Calu3 (cell line): ENCODE measurements around the gene ADAM11. TPM values are rescaled to one million over a fixed set of nuclear protein-coding genes. Genes with fewer than 3 reads are reported as not detected.

Source experiments
- BruUV-seq: library from RNA; stranded (reverse); fragments of 400-500 nt; replicated peaks from 2 replicates; lab custom pipeline; 2021; lab: Mats Ljungman, UMichigan
- CTCF ChIA-PET: fragments of 300-600 bp; sonication (Branson Sonifier 250); formaldehyde crosslinking; loops from one replicate; lab custom pipeline; 2022; ENCODE audit warnings: antibody characterized with exemption; lab: Charles Lee
- DNase-seq: peaks from one replicate; pipeline ENCODE4 v3.0.0; 2022
- H3K27ac Mint-ChIP-seq: one replicate; pipeline ENCODE4 v1.8.0; 2022; ENCODE audit warnings: mixed read lengths; ENCODE audit not compliant: unreplicated experiment
- H3K27me3 Mint-ChIP-seq: one replicate; pipeline ENCODE4 v1.8.0; 2022; ENCODE audit warnings: mixed read lengths; ENCODE audit not compliant: unreplicated experiment
- H3K36me3 Mint-ChIP-seq: one replicate; pipeline ENCODE4 v1.8.0; 2022; ENCODE audit warnings: mild to moderate bottlenecking, moderate library complexity, mixed read lengths; ENCODE audit not compliant: insufficient read depth, unreplicated experiment
- H3K4me1 Mint-ChIP-seq: one replicate; pipeline ENCODE4 v1.8.0; 2022; ENCODE audit warnings: mild to moderate bottlenecking, low read depth, mixed read lengths; ENCODE audit not compliant: unreplicated experiment
- H3K4me3 Mint-ChIP-seq: one replicate; pipeline ENCODE4 v1.8.0; 2022; ENCODE audit warnings: mild to moderate bottlenecking, low read depth, moderate library complexity, mixed read lengths; ENCODE audit not compliant: unreplicated experiment
- H3K9me3 Mint-ChIP-seq: one replicate; pipeline ENCODE4 v1.8.0; 2022; ENCODE audit warnings: low read depth, mixed read lengths; ENCODE audit not compliant: unreplicated experiment
- CTCF ChIP-seq: fragments of 200-600 bp; IDR thresholded peaks from one replicate; pipeline ENCODE4 v1.8.0; 2022; ENCODE audit warnings: antibody characterized with exemption; ENCODE audit not compliant: unreplicated experiment
- intact Hi-C: fragments of 100-400 bp; cut with micrococcal nuclease; formaldehyde crosslinking; loops from one replicate; pipeline ENCODE4 v1.10.0; 2022; ENCODE audit not compliant: unreplicated experiment
- total RNA-seq: library from RNA; stranded (reverse); gene quantifications from 2 replicates; pipeline ENCODE4 v1.2.3, GENCODE V29; 2022

ADAM11 gene
- total RNA-seq, 1 experiment from 2014 or later, result 0.57 TPM

DNA sequence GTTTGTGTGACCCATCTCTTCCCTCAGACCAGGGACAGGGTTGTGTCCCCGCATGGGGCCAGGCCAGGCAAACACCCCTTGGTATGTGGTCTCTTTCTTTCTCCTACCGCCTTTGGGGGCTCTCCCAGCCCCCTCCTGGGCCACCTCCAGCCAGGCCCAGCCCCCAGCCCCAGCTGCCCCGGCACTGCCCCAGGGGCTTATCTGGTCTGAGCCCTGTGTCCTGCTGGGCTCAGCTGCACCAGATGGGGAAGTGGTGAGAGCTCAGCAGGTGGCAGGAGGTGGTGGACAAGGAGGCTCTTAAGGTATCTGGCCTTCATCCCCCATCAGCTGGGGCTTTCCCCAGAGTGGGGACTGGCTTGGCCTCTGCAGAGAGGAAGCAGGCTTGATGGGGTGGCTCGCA, 8.7 kb downstream of the ADAM11 start:
- Mint-ChIP-seq H3K27ac (no peak overlapping the region), H3K36me3 (no peaks in the 10 kb centered on the region)
- CTCF ChIA-PET, result no interaction called here

GRCh38 chr17:44768505-44769142, 9.8 kb downstream of the ADAM11 start:
- H3K9me3 Mint-ChIP-seq, result no peaks in the 10 kb centered on the region
- peaks cover 66% of the 10 kb centered on the region for H3K27me3 Mint-ChIP-seq
- intact Hi-C loops, result no loop called here
- CTCF ChIA-PET, result no interaction called here
- BruUV-seq, result no TSS peak
- peaks cover under 1% of the 10 kb centered on the region for H3K36me3 Mint-ChIP-seq
- no peak for DNase-seq
- H3K4me3 Mint-ChIP-seq, result no peak overlapping the region
- H3K27ac Mint-ChIP-seq, result no peak overlapping the region
- TF ChIP-seq CTCF, result no peak
- H3K4me1 Mint-ChIP-seq, result no peaks in the 10 kb centered on the region

More for the DNA sequence above, 8.7 kb downstream of the ADAM11 start:
- BruUV-seq, result no TSS peak
- Mint-ChIP-seq H3K4me3 (no peak overlapping the region), H3K4me1 (no peaks in the 10 kb centered on the region), H3K9me3 (no peaks in the 10 kb centered on the region), H3K27me3 (peaks cover 55% of the 10 kb centered on the region)
- TF ChIP-seq CTCF, result no peak
- no peak for DNase-seq
- intact Hi-C loops, result no loop called here

- Mint-ChIP-seq H3K36me3 (peaks cover 6% of the 10 kb centered on the region), H3K4me1 (no peaks in the 10 kb centered on the region), H3K9me3 (no peaks in the 10 kb centered on the region), H3K4me3 (no peak overlapping the region), H3K27ac (no peak overlapping the region), H3K27me3 (peaks cover 68% of the 10 kb centered on the region)
- intact Hi-C loops, result no loop called here
- no peak for DNase-seq
- CTCF ChIA-PET, result no interaction called here
- TF ChIP-seq CTCF, result no peak
- BruUV-seq, result no TSS peak
These were observed 10.4 kb downstream of the ADAM11 start for GRCh38 chr17:44769230-44769629.

DNA sequence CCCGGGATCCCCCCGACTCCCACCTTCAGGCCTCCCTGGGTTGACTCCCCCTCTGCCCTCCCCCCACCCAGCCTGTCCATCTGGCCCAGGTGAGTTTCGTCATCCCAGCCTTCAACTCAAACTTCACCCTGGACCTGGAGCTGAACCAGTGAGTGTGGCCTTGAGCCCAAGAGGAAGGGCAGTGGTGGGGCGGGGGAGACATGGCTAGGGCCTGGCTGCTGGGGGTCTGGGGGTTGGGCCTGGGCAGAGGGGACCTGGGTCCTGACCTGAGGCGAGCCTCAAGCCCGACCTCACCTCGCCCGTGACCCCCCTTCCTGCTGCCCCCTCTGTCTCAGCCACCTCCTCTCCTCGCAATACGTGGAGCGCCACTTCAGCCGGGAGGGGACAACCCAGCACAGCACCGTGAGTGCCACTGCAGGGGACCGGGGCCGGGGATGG, 10.9 kb downstream of the ADAM11 start:
- TF ChIP-seq CTCF, result no peak
- H3K36me3 Mint-ChIP-seq, result peaks cover 11% of the 10 kb centered on the region
- DNase-seq, result no peak
- H3K4me3 Mint-ChIP-seq, result no peak overlapping the region
- intact Hi-C loops, result loop anchor here (10.0 kb wide), 1 partner anchor 365 kb away; the partner anchor contains the start of genes ACBD4 and PLCD3
- BruUV-seq, result no TSS peak
- peaks cover 68% of the 10 kb centered on the region for H3K27me3 Mint-ChIP-seq
- no peaks in the 10 kb centered on the region for H3K9me3 Mint-ChIP-seq
- CTCF ChIA-PET, result no interaction called here
- H3K27ac Mint-ChIP-seq, result no peak overlapping the region
- H3K4me1 Mint-ChIP-seq, result no peaks in the 10 kb centered on the region
